ENCODE data around the gene ZNF296. TPM values are rescaled to one million over a fixed set of nuclear protein-coding genes. Genes with fewer than 3 reads are reported as not detected.

The ZNF296 gene
- total and polyA plus RNA-seq, 2 of the 13 experiments (the other 11 are each of a cell fraction or from before 2014, with no cell fraction given), result 0.26 to 0.62 TPM

GRCh38 chr19:45090606-45091005 is 14.3 kb upstream of the ZNF296 start:
- Histone ChIP-seq H4K20me1 (ENCODE audit: insufficient read depth, low read length) (no peaks in the 10 kb centered on the region; the same call in 1 of the 2 replicates), H3K4me1 (ENCODE audit: insufficient read depth, low read length) (peaks cover 24% of the 10 kb centered on the region), H2AFZ (ENCODE audit: low read length) (no peak overlapping the region), H3K36me3 (replicated peaks in 1 of 2; ENCODE audit: control insufficient read depth in 1 of 2, insufficient read depth in 2 of 2, low read length in 2 of 2) (peaks cover 5 to 26% of the 10 kb centered on the region in 2 experiments; a peak in 4 of 5 replicates), H3K27ac (ENCODE audit: extremely low read length, insufficient read depth, low read length) (no peak overlapping the region), H3K79me2 (ENCODE audit: insufficient read depth, low read length) (peaks cover 31% of the 10 kb centered on the region), H3K9ac (ENCODE audit: insufficient read depth, low read depth, low read length) (no peak overlapping the region), H3K4me3 (replicated peaks in 1 of 3; ENCODE audit: insufficient read depth in 1 of 3, low read depth in 2 of 3, low read length in 3 of 3) (no peak overlapping the region), H3K4me2 (ENCODE audit: low read depth, low read length) (no peak overlapping the region), H3K9me3 (ENCODE audit: low read length) (no peaks in the 10 kb centered on the region), H3K27me3 (ENCODE audit: control insufficient read depth in 1 of 2, insufficient read depth in 2 of 2, low read length in 2 of 2) (no peaks in the 10 kb centered on the region; a peak in 1 of 5 replicates)
- CTCF ChIA-PET (ENCODE audit: low intra/inter-chr PET ratio, low total read pairs), result no interaction called here
- ATAC-seq (no peak), DNase-seq (ENCODE audit: low spot score) (no peak), FAIRE-seq (no peak)
- WGBS (ENCODE audit: low lambda C conversion rate), result 92% methylated on average over 5 of the region's 5 CpGs
- TF ChIP-seq ZKSCAN8 (CRISPR knock-in tag; IDR thresholded peaks at IDR 0.05; ENCODE audit: borderline replicate concordance) (no peak), ATAD3A (CRISPR knock-in tag; IDR thresholded peaks at IDR 0.05) (no peak), ZNF777 (CRISPR knock-in tag; IDR thresholded peaks at IDR 0.05) (no peak), ZNF232 (CRISPR knock-in tag; IDR thresholded peaks at IDR 0.05; ENCODE audit: borderline replicate concordance) (no peak), ZNF747 (CRISPR knock-in tag; IDR thresholded peaks at IDR 0.05; ENCODE audit: borderline replicate concordance) (no peak), ZNF484 (CRISPR knock-in tag; IDR thresholded peaks at IDR 0.05; ENCODE audit: borderline replicate concordance, low read depth) (no peak), NFIB (CRISPR knock-in tag; IDR thresholded peaks at IDR 0.05; ENCODE audit: borderline replicate concordance) (no peak), JUN (CRISPR knock-in tag; IDR thresholded peaks at IDR 0.05) (no peak), EZH2 (conservative IDR thresholded peaks at IDR 0.05; ENCODE audit: low read depth, low read length) (no peak), ZC3H13 (CRISPR knock-in tag; IDR thresholded peaks at IDR 0.05) (no peak), RBM22 (optimal IDR thresholded peaks at IDR 0.05; ENCODE audit: low read length) (no peak)
- in situ Hi-C loops (cut with HindIII; ENCODE audit: extremely low pct_ligation_motif_present, low pct_unique_long_range_greater_than_20kb) (no loop called here), intact Hi-C loops (cut with micrococcal nuclease; ENCODE audit: unreplicated experiment) (no loop called here)
- POLR2A ChIA-PET, result interaction anchor here (2.0 kb wide), 1 partner anchor 13 kb away, joined by 5 read pairs; no protein-coding TSS in a partner anchor
- BruUV-seq (replicated peaks), result no TSS peak
